CD4-positive, alpha-beta T cell treated with Interleukin-4 for 4 hours (primary cell): Measurements from ENCODE around the gene CDKN2B-AS1.
A peak's percentile ranks its signal among the peaks of the same experiment; 100 is the strongest.
"Not testable (repeated sequence)": the region's sequence is repeated elsewhere in the genome, so short reads cannot be mapped to it uniquely, and the experiment has no call there.

Experiments
- DNase-seq: peaks from one replicate; pipeline ENCODE4 v3.0.0-alpha.2; 2020

CDKN2B-AS1 gene

DNA sequence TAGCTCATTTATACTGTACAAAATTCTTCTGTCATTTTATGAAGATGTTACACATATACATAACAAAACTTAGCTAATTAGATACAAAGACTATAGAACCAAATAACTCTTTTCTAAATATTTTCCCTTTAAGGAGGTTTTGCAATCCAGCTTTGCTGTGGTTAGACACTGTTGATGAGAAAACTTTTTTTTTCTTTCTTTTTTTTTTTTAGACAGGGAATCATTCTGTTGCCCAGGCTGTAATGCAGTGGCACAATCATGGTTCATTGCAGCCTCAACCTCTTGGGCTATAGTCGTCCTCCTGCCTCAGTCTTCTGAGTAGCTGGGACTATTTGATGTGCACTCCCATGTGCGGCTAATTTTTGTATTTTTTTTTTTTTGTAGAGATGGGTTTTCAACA, 53.0 kb downstream of the CDKN2B-AS1 start:
- no peak for DNase-seq

GRCh38 chr9:22049411-22049810, 54.8 kb downstream of the CDKN2B-AS1 start:
- DNase-seq = no peak

DNA sequence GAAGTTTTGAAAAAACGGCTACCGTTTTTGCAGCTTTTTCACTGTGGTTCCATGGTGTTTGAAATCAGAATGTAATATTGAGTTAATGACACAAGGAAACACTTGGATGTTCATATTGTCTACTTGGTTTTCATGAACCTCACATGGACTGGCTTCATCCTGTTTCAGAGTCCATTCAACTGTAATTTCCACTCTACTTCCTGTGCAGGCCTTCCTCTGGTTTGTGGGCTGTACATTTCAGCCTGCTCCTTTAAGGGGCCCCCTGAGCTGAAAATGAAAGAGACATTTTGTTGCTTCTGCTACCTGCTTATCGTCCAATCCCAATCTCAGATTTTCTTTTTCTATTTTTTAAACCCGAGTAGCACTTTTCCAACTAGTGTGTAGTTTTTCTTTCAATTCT, 56.3 kb downstream of the CDKN2B-AS1 start:
- no peak for DNase-seq

GRCh38 chr9:22052376-22052945, 57.9 kb downstream of the CDKN2B-AS1 start:
- peak; percentile 71 for DNase-seq

DNA sequence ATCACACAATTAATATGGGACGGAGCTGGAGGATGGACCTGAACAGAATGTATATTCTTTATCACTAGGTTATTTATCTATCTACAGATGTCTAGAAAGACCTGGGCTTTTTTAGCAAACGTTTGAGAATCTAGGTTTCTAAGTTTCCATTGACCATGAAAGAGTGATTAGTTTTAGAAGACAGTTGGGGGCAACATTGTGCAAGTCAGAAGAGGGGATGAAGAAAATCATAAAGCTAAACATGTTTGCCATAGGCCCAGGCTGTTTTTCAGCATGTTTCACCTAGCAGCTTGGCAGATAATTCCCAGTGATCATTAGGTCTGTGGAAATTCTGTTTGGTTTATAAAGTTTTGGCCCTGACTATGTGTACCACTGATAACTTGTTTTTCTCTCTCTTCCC, 58.6 kb downstream of the CDKN2B-AS1 start:
- no peak for DNase-seq

GRCh38 chr9:22054076-22054475, 59.5 kb downstream of the CDKN2B-AS1 start:
- DNase-seq = no peak

DNA sequence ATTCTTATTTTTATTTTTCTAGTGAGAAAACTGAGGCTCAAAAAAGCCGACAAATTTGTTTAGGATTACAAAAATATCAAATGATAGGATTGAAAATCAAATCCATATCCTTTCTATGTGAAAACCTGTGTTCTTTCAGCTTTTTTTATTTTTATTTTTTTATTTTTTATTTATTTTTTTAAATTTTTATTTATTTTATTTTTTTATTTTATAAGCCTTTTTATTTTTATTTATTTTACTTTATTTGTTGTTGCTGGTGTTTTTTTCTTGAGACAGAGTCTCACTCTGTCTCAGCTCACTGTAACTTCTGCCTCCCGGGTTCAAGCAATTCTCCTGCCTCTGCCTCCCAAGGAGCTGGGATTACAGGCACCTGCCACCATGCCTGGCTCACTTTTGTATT, 59.9 kb downstream of the CDKN2B-AS1 start:
- DNase-seq = no peak

- no peak for DNase-seq
These were observed 60.5 kb downstream of the CDKN2B-AS1 start for GRCh38 chr9:22055090-22055489.

DNA sequence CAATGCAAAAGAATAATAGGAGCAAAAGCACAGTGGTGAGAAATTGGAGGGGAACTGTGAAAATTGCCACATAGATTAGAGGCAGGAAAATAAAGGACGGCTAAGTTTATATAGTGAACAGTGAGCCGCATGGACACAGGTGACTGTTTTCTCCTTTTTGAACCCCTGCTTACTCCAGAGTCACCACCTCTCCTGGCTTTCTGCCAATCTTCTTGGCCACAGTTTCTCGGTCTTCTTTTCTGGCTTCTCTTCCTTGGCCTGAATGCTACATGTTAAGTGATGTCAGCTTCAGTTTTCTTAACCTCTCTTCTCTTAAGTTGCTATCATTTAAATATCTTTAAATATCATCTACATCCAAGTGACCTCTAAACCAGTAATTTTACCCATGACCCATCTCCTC, 61.8 kb downstream of the CDKN2B-AS1 start:
- DNase-seq = no peak

GRCh38 chr9:22057972-22058371, 63.4 kb downstream of the CDKN2B-AS1 start:
- not testable (repeated sequence) for DNase-seq

- no peak for DNase-seq
These were observed 66.3 kb downstream of the CDKN2B-AS1 start for GRCh38 chr9:22060831-22061383.

DNA sequence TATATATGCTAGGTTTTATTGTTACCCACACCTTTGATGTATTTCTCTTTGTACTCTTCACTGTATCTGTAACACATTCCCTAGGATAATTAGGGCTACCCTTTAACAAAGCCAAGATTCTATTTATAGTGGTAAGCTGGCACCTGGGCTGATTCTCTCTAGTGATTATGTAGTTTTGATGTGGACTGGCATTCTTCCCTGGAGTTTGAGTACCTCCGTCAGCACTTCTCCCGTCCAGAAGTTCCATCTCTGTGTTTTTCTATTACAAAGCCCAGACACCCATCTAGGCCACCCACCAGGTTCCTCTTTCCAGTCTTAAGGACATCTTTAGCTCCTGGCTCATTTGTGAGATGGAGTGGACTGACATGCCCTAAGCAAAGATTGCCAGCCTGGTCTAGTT, 70.4 kb downstream of the CDKN2B-AS1 start:
- no peak for DNase-seq

GRCh38 chr9:22065431-22066200, 71.0 kb downstream of the CDKN2B-AS1 start:
- peak; percentile 66 for DNase-seq

DNA sequence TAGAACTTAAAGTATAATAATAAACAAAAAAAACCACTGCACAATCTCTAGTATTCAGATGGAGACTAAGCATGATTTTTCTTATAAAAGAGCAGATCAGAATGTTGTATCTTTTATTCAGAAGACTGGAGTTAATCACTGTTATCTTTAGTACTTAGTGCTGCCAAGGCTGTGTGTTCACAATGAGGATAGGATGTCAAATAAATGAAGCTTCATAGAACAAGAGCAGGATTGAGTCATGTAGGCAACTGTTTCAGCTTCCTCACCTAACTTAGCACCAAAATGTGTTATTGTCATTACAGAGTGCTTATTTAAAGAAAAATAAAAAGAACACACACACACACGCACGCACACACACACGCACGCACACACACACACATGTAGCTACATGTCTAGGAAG, 72.6 kb downstream of the CDKN2B-AS1 start:
- no peak for DNase-seq

DNA sequence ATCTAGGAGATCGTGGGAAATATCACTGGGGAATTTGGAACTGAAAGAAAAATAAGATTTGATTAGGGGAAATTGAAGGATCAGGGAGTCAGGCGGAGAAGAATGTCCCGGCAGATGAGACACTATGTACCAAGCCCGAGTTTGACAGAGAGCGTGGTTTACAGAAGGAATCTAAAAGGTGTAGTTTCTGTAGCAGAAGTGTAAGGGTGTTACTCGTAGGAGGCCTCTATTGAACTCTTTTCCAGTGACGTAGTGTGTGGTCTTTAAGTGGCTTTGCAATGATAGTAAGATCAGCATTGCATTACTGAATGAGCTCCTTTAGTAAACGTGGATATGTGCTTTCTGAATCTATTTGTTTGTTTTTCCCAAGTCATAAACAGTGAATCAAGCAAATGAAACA, 73.8 kb downstream of the CDKN2B-AS1 start:
- no peak for DNase-seq

- peak; percentile 54 for DNase-seq
These were observed 78.8 kb downstream of the CDKN2B-AS1 start for GRCh38 chr9:22073349-22073748.

DNA sequence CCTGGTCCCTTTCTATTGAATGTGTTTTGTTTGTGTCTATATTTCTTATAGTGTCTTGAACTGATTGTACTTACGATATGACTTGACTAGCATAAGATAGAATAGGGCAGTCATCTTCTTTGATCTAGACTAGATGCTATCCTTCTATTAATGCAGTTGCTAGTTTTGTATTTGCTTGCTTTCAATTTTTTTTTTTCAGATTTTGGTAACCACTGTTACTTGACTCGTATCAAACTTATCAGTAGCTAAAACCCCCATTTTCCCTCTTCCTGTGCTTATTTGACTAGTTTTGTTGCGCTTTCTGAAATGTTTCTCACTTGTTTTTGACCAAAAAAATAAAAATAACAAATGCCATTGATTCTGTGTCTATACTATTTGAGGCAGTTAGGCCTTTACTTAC, 83.5 kb downstream of the CDKN2B-AS1 start:
- DNase-seq = no peak

- DNase-seq = peak; percentile 90
These were observed 85.3 kb downstream of the CDKN2B-AS1 start for GRCh38 chr9:22079873-22080341.

DNA sequence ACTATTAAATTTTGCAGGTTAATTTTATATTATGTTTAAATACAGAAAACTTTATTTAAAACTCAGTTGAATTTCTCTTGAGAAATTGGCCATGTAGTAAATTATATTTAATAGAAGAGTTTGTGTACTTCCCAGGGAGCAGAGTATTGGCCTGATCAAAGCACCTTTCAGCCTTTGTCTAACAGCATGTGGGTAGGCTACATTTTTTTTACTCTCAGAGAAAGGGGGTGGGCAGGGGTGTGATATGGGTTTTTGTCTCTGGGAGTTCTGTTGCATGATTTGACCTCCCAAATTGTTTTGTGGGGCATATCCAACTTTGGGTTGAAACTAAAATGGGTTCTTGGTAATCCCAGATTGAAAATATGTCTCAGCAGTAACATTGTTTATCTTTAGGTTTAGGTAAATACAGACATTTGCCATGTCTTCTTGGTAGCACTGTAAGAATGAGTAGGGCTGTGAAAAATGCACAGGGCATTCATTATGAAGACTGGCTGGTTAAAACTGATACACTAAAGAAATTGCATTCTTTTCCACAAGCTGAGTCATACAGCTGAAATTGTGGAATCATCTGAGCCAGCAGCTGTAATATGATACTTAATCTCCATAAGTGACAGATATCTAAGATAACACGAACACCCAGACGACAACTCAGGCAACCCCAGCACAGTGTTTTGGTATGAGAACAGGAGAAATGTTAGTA, 89.9 kb downstream of the CDKN2B-AS1 start:
- DNase-seq = no peak

DNA sequence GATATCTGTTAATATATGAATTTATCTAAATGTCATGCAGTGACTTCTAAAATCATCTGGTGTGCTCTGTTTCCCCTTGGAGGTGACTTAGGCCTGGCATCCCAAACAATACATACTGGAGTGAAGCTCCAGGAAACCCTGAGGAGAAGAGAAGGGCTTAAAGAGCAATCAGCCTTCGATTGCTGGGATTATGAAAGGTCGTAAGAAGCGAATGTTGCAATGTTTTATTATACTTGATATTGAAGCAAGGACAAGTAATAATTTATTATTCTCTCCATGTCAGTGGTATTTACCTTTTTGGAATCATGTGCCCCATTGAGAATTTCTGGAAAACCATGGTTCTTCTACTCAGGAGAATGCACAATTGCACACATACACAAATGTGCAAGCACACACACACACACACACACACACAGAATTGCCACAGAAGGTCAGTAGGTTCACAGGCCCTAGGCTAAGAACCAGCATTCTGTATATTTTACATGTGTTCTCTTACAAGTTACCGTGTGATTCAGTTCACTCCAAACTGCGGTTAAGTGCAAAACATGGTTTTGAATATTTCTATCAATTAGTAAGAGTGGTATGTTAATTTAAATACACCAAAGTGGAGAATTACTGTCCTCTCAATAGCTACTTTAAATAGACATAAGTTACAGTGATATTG, 93.6 kb downstream of the CDKN2B-AS1 start:
- DNase-seq = no peak

GRCh38 chr9:22088717-22089061, 94.1 kb downstream of the CDKN2B-AS1 start:
- no peak for DNase-seq

DNA sequence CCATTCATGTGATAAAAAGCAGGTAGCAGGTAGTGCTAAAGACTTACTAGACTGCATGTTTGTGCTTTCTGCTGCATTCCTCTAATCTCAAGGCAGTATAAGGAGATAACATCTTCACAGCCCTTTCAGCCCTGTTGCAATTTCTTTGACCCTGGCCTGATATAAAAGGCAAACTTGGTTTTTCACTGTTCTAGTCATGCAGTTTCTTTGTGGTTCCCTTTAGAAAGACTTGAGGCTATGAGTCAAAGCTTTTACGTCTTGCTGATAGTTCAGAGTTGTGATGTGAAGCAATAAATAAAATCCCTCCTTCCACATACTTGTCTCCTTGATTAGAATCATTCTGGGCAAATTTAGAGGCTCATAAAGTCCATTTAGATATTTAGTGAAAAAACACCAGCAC, 103.1 kb downstream of the CDKN2B-AS1 start:
- DNase-seq = peak; percentile 25

GRCh38 chr9:22098643-22099332, 104.2 kb downstream of the CDKN2B-AS1 start:
- no peak for DNase-seq
